Activated naive CD4-positive, alpha-beta T cell (primary cell): ENCODE measurements around the gene USP54.

Experiments
- DNase-seq, 4 experiments: peaks; one replicate each; lab custom pipeline; 2025; lab: John Stamatoyannopoulos, UW

USP54 gene

DNA sequence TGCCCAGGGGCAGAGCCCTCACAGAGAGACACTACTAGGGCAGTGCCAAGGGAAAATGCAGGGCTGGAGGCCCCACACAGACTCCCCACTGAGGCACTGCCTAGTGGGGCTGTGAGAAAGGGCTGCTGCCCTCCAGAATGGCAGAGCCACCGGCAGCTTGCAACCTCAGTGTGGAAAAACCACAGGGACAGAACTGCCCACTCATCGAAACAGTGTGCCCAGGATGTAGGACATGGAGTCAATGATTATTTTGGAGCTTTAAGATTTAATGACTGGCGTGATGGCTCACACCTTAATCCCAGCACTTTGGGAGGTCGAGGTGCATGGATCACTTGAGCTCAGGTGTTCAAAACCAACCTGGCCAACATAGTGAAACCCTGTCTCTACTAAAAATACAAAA lies 130.2 kb downstream of the USP54 start:
- no peak for DNase-seq

DNA sequence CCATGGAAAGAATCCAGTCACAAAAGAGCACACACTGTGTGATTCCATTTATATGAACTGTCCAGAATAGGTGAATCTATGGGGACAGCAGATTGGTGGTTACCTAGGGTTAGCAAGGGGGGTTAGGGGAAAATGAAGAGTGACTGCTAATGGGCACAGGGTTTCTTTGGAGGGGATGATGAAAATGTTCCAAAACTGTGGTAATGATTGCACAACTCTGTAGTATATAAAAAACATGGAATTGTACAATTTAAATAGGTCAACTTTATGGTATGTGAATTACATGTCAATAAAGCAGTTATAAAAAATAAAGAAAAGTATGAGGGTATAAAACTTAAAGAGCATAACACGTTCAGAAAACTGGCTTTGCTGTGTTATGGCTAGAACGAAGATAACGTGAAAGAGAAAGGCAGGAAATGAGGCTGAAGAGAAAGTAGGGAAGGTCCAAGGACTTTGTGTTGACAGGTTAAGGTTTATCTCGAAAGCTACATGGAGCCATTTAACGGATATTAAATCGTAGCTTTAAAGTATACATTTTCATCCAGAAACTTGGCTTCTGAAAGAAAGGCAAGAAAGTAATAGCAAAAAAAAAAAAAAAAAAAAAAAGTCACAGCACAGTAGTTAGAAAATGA lies 131.3 kb downstream of the USP54 start:
- no peak for DNase-seq

DNA sequence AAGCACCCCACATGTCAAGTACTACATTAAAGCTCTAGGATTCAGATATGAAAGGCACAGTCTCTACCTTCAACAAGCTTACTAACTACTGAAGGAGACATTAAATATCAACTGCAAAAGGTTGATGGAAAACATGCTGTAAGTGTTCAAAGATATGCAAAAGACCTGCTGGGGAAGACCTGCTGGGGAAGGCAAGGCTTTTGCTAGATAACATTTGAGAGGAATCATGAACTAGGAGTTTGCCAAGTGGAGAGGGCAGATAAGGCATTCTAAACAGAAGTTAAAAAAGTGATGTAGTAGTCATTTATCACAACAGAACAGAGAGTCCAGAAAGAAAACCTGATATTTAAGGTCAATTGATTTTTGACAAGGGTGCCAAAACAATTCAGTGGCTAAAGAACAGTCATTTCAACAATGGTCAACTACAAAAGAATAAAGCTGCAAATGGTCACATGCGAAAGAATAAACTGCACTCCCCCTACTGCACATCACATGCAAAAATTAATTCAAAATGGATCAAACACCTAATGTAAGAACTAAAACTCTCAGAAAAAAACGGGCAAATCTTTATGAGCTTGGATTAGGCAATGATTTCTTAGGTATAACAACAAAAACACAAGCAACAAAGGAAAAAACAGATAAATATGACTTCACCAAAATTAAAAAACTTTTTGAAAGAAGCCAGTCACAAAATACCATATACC lies 134.8 kb downstream of the USP54 start:
- DNase-seq: no peak

DNA sequence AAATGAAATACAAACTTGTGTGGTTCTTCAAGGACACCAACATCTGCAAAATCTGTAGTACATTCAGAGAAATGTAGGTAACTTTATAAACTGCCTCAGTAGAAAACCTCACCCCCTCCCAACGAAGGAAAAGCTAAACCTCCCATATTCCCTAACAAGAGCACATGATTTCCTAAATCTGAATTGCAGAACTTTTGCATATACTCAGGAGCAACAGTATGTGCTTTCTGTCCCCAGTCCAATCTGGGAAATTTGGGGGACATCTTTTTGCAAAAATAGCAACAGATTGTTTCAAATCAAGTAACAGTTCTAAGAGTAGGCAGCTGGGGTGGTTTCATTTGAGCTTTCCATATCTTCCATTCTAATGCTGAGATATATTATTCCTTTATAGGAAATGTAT lies 142.0 kb downstream of the USP54 start:
- no peak for DNase-seq

DNA sequence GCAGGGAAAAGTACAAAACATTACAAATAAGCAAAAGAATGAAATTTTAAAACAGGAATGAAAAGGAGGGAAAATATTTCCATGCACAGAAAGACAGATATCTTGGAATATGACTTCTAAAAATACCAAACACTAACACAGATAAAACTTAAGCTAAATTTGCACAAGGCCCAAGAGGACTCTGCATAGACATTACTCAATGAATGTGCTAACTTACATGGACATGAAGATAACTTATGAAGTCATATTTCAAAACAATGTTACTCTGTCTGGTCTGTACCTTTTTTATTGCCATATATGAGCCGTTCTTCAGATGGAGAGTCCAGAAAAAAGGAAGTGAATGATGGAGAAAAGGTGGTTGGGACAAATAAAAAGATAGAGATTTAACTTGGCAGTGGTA lies 142.8 kb downstream of the USP54 start:
- no peak for DNase-seq
